Activated CD8-positive, alpha-beta memory T cell treated with anti-CD3 and anti-CD28 coated beads for 24 hours (primary cell): ENCODE measurements around the gene VMAC.

ENCODE experiments used
- DNase-seq: peaks from one replicate; pipeline ENCODE4 v3.0.0-alpha.2; 2020

The VMAC gene

DNA sequence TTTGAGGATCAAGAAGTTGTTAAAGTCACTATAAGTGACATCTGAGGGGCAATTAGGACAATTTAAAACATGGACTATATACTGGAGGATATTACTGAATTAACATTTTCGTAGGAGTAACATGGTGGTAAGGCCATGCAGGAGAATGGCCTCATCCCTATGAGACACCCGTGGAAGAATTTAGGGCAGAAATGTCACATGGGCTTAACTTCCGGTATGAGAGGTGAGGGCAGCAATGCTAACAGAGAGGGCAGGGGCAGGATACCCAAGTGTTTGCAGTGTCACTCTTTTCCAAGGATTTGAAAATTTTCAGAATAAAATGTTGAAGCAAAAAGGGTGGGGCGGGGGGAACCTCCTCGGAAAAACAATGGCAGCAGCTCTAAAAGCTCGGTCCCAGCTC is 49.6 kb downstream of the VMAC start:
- DNase-seq: no peak

DNA sequence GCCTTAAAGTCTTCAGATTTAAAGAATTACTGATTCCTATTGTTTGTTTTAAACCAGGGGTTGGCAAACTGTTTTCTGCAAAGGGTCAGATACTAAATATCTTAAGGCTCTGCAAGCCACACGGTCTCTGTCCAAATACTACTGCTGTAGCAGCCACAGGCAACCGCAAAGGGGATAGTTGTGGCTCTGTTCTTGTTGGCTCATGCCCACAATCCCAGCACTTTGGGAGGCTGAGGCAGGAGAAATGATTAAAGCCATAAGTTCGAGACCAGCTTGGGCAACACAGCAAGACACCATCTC is 50.9 kb downstream of the VMAC start:
- DNase-seq: no peak

DNA sequence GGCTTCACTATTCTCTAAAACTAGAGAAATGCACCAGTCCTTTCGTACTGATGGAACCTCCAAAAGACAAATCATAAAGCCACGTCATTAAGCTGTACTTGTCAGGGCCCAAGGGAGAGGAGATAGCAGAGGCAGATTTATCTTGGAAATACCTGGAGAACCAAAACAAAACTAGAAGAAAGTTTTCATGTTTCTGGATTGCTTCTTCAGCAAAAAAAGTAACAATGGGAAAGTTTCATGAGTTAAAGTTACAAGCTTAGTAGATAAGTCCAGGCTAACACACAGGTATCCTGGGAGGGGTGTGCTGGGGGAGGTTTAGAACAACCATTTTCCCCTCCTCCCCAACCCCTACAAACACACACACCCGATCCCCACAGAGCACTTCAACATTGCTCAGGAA is 51.7 kb downstream of the VMAC start:
- DNase-seq: no peak

- no peak for DNase-seq
These were observed 52.1 kb downstream of the VMAC start for GRCh38 chr19:5956728-5957127.

DNA sequence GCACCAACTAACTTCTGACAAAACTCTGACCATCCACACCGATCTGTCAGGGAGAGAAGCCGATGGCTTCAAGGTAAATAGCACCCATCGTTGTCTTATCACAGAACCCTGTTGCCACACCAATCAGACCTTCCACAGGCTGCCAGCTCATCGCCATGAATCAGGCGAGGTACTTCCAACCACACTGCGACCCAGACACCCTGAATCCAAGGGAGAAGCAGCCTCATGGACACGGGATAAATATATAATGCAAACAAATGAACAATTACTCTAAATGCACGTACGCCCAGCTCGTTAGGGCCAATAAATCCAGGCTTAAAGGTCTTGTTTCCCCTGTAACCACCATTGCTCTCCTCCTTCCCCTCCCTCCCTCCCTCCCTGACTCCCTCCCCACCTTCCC is 52.5 kb downstream of the VMAC start:
- DNase-seq: no peak

- no peak for DNase-seq
These were observed 53.6 kb downstream of the VMAC start for GRCh38 chr19:5958074-5958850.

- DNase-seq: no peak
These were observed 54.1 kb downstream of the VMAC start for GRCh38 chr19:5958851-5959122.

GRCh38 chr19:5959260-5960004 is 54.8 kb downstream of the VMAC start:
- no peak for DNase-seq
